Uterus (tissue), 4 donors: Measurements from ENCODE around the gene RFX1. TPM values are rescaled to one million over a fixed set of nuclear protein-coding genes. Genes with fewer than 3 reads are reported as not detected.
A peak's percentile ranks its signal among the peaks of the same experiment; 100 is the strongest.
"Not testable (repeated sequence)": the region's sequence is repeated elsewhere in the genome, so short reads cannot be mapped to it uniquely, and the experiment has no call there.

ENCODE experiments used
- DNase-seq, 2 donors: peaks; one replicate each; pipeline ENCODE4 v3.0.0-alpha.2; 2019 to 2020
- H3K27ac ChIP-seq, 2 donors: fragments of 200-600 bp; sonication (generic); 1 replicate in 1 of 2; 2 replicates in 1 of 2; pipeline ENCODE4 v1.5.1; 2016 to 2018
- H3K27me3 ChIP-seq, 2 donors: fragments of 200-600 bp; sonication (generic); one replicate each; pipeline ENCODE4 v1.5.1; 2018 to 2019; ENCODE audit warnings: control low read depth in 1 of 2
- H3K36me3 ChIP-seq, 2 donors: fragments of 200-600 bp; sonication (generic); one replicate each; pipeline ENCODE4 v1.5.1; 2019; ENCODE audit warnings: control low read depth in 1 of 2
- H3K4me1 ChIP-seq, 2 donors: fragments of 200-600 bp; sonication (generic); one replicate each; pipeline ENCODE4 v1.5.1; 2018 to 2019; ENCODE audit warnings: control low read depth in 1 of 2
- H3K4me3 ChIP-seq, 2 donors: fragments of 200-600 bp; sonication (generic); 1 replicate in 1 of 2; 2 replicates in 1 of 2; pipeline ENCODE4 v1.5.1; 2018 to 2019; ENCODE audit warnings: mild to moderate bottlenecking in 1 of 2
- H3K9me3 ChIP-seq, 2 donors: fragments of 200-600 bp; sonication (generic); one replicate each; pipeline ENCODE4 v1.5.1; 2019; ENCODE audit warnings: control low read depth in 1 of 2
- CTCF ChIP-seq, 4 experiments: fragments of 200-600 bp in 2 of 4; fragments of 450-650 bp in 2 of 4; sonication (generic) in 2 of 4; IDR thresholded peaks; one replicate each; pipeline ENCODE4 v1.5.1; 2016 to 2019; ENCODE audit warnings: antibody characterized with exemption in 4 of 4, mild to moderate bottlenecking in 2 of 4, moderate library complexity in 1 of 4
- POLR2A ChIP-seq, 2 donors: fragments of 450-650 bp; IDR thresholded peaks; one replicate each; pipeline ENCODE4 v1.6.1; 2016; ENCODE audit warnings: antibody characterized with exemption in 2 of 2, mild to moderate bottlenecking in 1 of 2, moderate library complexity in 1 of 2
- intact Hi-C: fragments of 100-400 bp; cut with DNase I; formaldehyde crosslinking; loops from one replicate; pipeline ENCODE4 v1.15.1; 2023; ENCODE audit warnings: low total_unique reads
- total RNA-seq, 4 donors: library from RNA; depleted of rRNA in 3 of 4; stranded (reverse); fragments of >200 nt in 3 of 4; gene quantifications; one replicate each; pipeline versions ENCODE4 v1.1.0 to v1.2.4, GENCODE V29; 2014 to 2023
- donor health status: DM: yes; HTN: yes; CAD: no.

RFX1 gene
- total RNA-seq, 4 donors from 2014 or later, result 0.26 to 14.1 (median 4.1) TPM

DNA sequence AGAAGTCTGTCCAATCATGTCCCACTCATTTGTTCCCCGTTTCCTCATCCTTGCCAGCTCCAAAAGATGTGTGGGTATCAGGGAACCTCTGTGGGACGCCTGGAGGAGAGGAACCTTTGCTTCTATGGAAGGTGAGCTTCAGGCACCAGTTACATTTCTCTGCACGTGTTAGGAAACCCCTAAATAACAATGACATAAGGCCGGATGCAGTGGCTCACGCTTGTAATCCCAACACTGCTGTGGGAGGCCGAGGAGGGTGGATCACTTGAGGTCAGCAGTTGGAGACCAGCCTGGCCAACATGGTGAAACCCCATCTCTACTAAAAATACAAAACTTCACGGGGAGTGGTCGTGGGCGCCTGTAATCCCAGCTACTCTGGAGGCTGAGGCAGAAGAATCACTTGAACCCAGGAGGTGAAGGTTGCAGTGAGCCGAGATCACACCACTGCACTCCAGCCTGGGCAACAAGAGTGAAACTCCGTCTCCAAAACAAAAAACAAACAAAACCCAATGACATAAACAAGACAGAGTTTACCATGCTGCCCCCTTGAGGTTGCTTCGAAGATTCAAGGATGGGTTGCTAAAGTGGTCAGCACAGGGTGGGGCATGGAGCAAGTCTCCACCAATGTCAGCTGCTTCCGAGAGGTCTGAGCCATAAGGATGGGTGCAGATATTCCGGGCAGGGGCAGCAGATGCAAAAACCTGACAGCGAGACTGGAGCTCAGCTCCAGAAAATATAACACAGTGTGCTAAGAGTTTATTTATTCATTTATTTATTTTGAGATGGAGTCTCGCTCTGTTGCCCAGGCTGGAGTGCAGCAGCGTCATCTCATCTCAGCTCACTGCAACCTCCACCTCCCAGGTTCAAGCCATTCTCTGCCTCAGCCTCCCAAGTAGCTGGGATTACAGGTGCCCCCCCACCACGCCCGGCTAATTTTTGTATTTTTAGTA, 36.8 kb upstream of the RFX1 start:
- peak; percentile 34 to 57 (median 48) for TF ChIP-seq CTCF (IDR thresholded peaks at IDR 0.05)
- H3K27me3 ChIP-seq, H3K9me3 ChIP-seq, H3K27ac ChIP-seq, intact Hi-C loops, H3K36me3 ChIP-seq, H3K4me3 ChIP-seq, H3K4me1 ChIP-seq: not testable (repeated sequence)
- DNase-seq, result peak in 1 of 2 donors; percentile 42

GRCh38 chr19:14039181-14039580, 33.1 kb upstream of the RFX1 start:
- intact Hi-C loops, result no loop called here
- no peaks in the 10 kb centered on the region for H3K27me3 ChIP-seq
- no peaks in the 10 kb centered on the region for H3K9me3 ChIP-seq
- H3K27ac ChIP-seq, result no peak overlapping the region
- DNase-seq, result no peak
- H3K4me3 ChIP-seq, result no peak overlapping the region
- no peaks in the 10 kb centered on the region for H3K36me3 ChIP-seq
- no peak for TF ChIP-seq POLR2A (IDR thresholded peaks at IDR 0.05)
- TF ChIP-seq CTCF (IDR thresholded peaks at IDR 0.05), result no peak
- H3K4me1 ChIP-seq, result no peaks in the 10 kb centered on the region

GRCh38 chr19:14035706-14036105, 29.6 kb upstream of the RFX1 start:
- Histone ChIP-seq H3K9me3 (no peaks in the 10 kb centered on the region), H3K4me3 (no peak overlapping the region), H3K36me3 (no peaks in the 10 kb centered on the region), H3K27me3 (peaks cover 0 to 8% of the 10 kb centered on the region in 2 donors), H3K4me1 (no peaks in the 10 kb centered on the region), H3K27ac (no peak overlapping the region)
- TF ChIP-seq CTCF (IDR thresholded peaks at IDR 0.05) (no peak), POLR2A (IDR thresholded peaks at IDR 0.05) (no peak)
- intact Hi-C loops, result no loop called here
- no peak for DNase-seq

- H3K4me3 ChIP-seq, intact Hi-C loops, DNase-seq, H3K36me3 ChIP-seq, H3K27me3 ChIP-seq, H3K27ac ChIP-seq, H3K9me3 ChIP-seq, H3K4me1 ChIP-seq: not testable (repeated sequence)
Observed at GRCh38 chr19:14035159-14035558, 29.0 kb upstream of the RFX1 start.

- H3K9me3 ChIP-seq, result no peaks in the 10 kb centered on the region
- no peak overlapping the region for H3K4me3 ChIP-seq
- no peak for DNase-seq
- TF ChIP-seq POLR2A (IDR thresholded peaks at IDR 0.05), result no peak
- TF ChIP-seq CTCF (IDR thresholded peaks at IDR 0.05), result no peak
- no peaks in the 10 kb centered on the region for H3K36me3 ChIP-seq
- peaks cover 0 to 8% of the 10 kb centered on the region in 2 donors for H3K27me3 ChIP-seq
- intact Hi-C loops, result no loop called here
- H3K4me1 ChIP-seq, result no peaks in the 10 kb centered on the region
- H3K27ac ChIP-seq, result no peak overlapping the region
Observed at GRCh38 chr19:14033946-14034345, 27.8 kb upstream of the RFX1 start.
